Fibroblast of skin of right quadriceps (primary cell): ENCODE data around the gene TBC1D13.
A peak's percentile ranks its signal among the peaks of the same experiment; 100 is the strongest.
"Not testable (repeated sequence)": the region's sequence is repeated elsewhere in the genome, so short reads cannot be mapped to it uniquely, and the experiment has no call there.

Experiments
- DNase-seq: peaks from one replicate; pipeline ENCODE4 v3.0.0-alpha.2; 2013

Gene TBC1D13

GRCh38 chr9:128847803-128848202, 60.8 kb downstream of the TBC1D13 start:
- DNase-seq: no peak

- DNase-seq: not testable (repeated sequence)
Measured at GRCh38 chr9:128851024-128851423, 64.0 kb downstream of the TBC1D13 start.

GRCh38 chr9:128851779-128852600, 64.9 kb downstream of the TBC1D13 start:
- DNase-seq: peak; percentile 17

DNA sequence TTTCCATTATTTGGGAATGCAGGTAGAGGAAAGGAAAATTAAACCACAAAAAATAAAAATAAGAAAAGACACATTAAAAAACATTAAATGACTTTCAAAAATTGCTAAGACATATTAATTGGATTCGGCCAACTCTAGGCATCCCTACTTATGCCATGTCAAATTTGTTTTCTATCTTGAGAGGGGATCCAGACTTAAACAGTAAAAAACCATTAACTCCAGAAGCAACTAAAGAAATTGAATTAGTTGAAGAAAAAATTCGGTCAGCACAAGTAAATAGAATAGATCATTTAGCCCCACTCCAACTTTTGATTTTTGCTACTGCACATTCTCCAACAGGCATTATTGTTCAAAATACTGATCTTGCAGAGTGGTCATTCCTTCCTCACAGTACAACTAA, 65.6 kb downstream of the TBC1D13 start:
- not testable (repeated sequence) for DNase-seq

DNA sequence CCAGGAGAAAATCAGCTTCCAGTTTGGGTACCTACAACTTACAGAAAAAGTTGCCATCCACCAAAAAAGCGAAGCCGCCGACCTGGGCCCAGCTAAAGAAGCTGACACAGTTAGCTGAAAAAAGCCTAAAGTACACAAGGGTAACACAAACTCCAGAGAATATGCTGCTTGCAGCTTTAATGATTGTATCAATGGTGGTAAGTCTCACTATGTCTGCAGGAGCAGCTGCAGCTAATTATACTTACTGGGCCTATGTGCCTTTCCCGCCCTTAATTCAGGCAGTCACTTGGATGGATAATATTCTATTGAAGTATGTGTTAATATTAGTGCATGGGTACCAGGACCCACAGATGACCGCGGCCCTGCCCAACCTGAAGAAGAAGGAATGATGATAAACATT, 67.4 kb downstream of the TBC1D13 start:
- not testable (repeated sequence) for DNase-seq

DNA sequence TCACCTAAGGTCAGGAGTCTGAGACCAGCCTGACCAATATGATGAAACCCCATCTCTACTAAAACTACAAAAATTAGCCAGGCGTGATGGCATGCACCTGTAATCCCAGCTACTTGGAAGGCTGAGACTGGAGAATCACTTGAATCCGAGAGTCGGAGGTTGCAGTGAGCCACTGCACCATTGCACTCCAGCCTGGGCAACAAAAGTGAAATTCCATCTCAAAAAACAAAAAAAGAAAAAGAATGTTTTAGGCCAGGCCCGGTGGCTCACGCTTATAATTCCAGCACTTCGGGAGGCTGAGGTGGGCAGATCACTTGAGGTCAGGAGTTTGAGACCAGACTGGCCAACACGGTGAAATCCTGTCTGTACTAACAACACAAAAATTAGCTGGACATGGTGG, 71.4 kb downstream of the TBC1D13 start:
- not testable (repeated sequence) for DNase-seq
